ENCODE measurements around the gene AFAP1L2. TPM values are rescaled to one million over a fixed set of nuclear protein-coding genes. Genes with fewer than 3 reads are reported as not detected.

The AFAP1L2 gene
- total and polyA plus RNA-seq, 7 experiments from 2014 or later = 0.56 to 3.0 (median 1.5) TPM

- no peak for ATAC-seq
- H3K9me3 ChIP-seq (ENCODE audit: control insufficient read depth in 2 of 3, low read length in 3 of 3) = peaks cover 0 to 10% (median 0%) of the 10 kb centered on the region in 3 experiments
- DNase-seq = no peak
- Mint-ChIP-seq H3K4me1 (peaks cover 9 to 12% (median 10%) of the 10 kb centered on the region in 7 donors), H3K27ac (no peak overlapping the region), H3K9me3 (peaks cover 0 to 17% (median 9%) of the 10 kb centered on the region in 11 donors), H3K4me3 (no peak overlapping the region), H3K27me3 (no peaks in the 10 kb centered on the region), H3K36me3 (peaks cover 13 to 47% (median 26%) of the 10 kb centered on the region in 5 donors)
- H3K27me3 ChIP-seq (ENCODE audit: control insufficient read depth in 2 of 2, insufficient read depth in 2 of 2, low read length in 2 of 2) = no peaks in the 10 kb centered on the region
- intact Hi-C loops (cut with micrococcal nuclease) = loop anchor here (5.0 kb wide), 4 partner anchors 137 to 577 kb away; no protein-coding TSS in a partner anchor
- ChIA-PET POLR2A (no interaction called here), CTCF (no interaction called here)
- H3K4me3 ChIP-seq (ENCODE audit: low read length) = no peak overlapping the region
- H3K27ac ChIP-seq (ENCODE audit: low read depth, low read length) = no peak overlapping the region
- H3K4me1 ChIP-seq (ENCODE audit: control insufficient read depth in 2 of 2, insufficient read depth in 2 of 2, low read length in 2 of 2) = peaks cover 4 to 5% of the 10 kb centered on the region in 2 donors
- peaks cover 0 to 21% (median 0%) of the 10 kb centered on the region in 3 experiments for H3K36me3 ChIP-seq (ENCODE audit: control insufficient read depth in 2 of 3, insufficient read depth in 3 of 3, low read length in 3 of 3)
Measured at GRCh38 chr10:114300036-114300645, 104.2 kb downstream of the AFAP1L2 start.

GRCh38 chr10:114297136-114297705, 107.1 kb downstream of the AFAP1L2 start:
- Histone ChIP-seq H3K9me3 (ENCODE audit: control insufficient read depth in 2 of 3, low read length in 3 of 3) (peaks cover 0 to 10% (median 0%) of the 10 kb centered on the region in 3 experiments), H3K36me3 (ENCODE audit: control insufficient read depth in 2 of 3, insufficient read depth in 3 of 3, low read length in 3 of 3) (peaks cover 0 to 21% (median 0%) of the 10 kb centered on the region in 3 experiments), H3K4me1 (ENCODE audit: control insufficient read depth in 2 of 2, insufficient read depth in 2 of 2, low read length in 2 of 2) (no peaks in the 10 kb centered on the region), H3K27me3 (ENCODE audit: control insufficient read depth in 2 of 2, insufficient read depth in 2 of 2, low read length in 2 of 2) (no peaks in the 10 kb centered on the region), H3K27ac (ENCODE audit: low read depth, low read length) (no peak overlapping the region), H3K4me3 (ENCODE audit: low read length) (no peak overlapping the region)
- ChIA-PET CTCF (no interaction called here), POLR2A (no interaction called here)
- DNase-seq = no peak
- Mint-ChIP-seq H3K27me3 (no peaks in the 10 kb centered on the region), H3K9me3 (peaks cover 0 to 25% (median 14%) of the 10 kb centered on the region in 11 donors), H3K4me1 (no peaks in the 10 kb centered on the region), H3K36me3 (peaks cover 13 to 56% (median 34%) of the 10 kb centered on the region in 5 donors), H3K4me3 (no peak overlapping the region), H3K27ac (no peak overlapping the region)
- intact Hi-C loops (cut with micrococcal nuclease) = no loop called here
- ATAC-seq = no peak

DNA sequence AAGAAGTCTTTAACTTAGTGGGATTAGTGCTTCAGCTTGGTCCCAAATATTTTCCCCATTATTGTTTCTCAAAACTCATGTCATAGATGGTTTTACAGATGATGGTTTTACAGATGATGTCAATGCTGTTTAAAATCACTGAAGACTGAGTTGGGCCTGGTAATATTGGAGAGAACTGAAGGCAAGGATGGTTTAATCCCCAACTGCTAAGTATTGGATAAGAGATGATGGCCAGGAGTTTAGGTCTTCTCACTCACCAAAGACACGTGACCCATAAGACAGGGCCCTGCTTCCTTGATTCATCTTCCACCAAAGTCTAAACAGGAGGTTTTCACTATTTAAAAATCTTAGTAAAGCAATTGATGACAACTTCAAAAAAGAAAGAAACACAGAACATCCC, 108.9 kb downstream of the AFAP1L2 start:
- ChIA-PET CTCF (no interaction called here), POLR2A (no interaction called here)
- ATAC-seq (no peak), DNase-seq (no peak)
- no peaks in the 10 kb centered on the region for H3K4me1 Mint-ChIP-seq
- Histone ChIP-seq H3K36me3 (ENCODE audit: control insufficient read depth in 2 of 3, insufficient read depth in 3 of 3, low read length in 3 of 3) (peaks cover 0 to 21% (median 0%) of the 10 kb centered on the region in 3 experiments), H3K4me3 (ENCODE audit: low read length) (no peak overlapping the region), H3K4me1 (ENCODE audit: control insufficient read depth in 2 of 2, insufficient read depth in 2 of 2, low read length in 2 of 2) (no peaks in the 10 kb centered on the region), H3K27ac (ENCODE audit: low read depth, low read length) (no peak overlapping the region), H3K27me3 (ENCODE audit: control insufficient read depth in 2 of 2, insufficient read depth in 2 of 2, low read length in 2 of 2) (no peaks in the 10 kb centered on the region), H3K9me3 (ENCODE audit: control insufficient read depth in 2 of 3, low read length in 3 of 3) (peaks cover 0 to 10% (median 0%) of the 10 kb centered on the region in 3 experiments)
- no peak overlapping the region for H3K4me3 Mint-ChIP-seq
- peaks cover 0 to 25% (median 14%) of the 10 kb centered on the region in 11 donors for H3K9me3 Mint-ChIP-seq
- peaks cover 13 to 56% (median 34%) of the 10 kb centered on the region in 5 donors for H3K36me3 Mint-ChIP-seq
- intact Hi-C loops (cut with micrococcal nuclease) = no loop called here
- no peaks in the 10 kb centered on the region for H3K27me3 Mint-ChIP-seq
- H3K27ac Mint-ChIP-seq = no peak overlapping the region

DNA sequence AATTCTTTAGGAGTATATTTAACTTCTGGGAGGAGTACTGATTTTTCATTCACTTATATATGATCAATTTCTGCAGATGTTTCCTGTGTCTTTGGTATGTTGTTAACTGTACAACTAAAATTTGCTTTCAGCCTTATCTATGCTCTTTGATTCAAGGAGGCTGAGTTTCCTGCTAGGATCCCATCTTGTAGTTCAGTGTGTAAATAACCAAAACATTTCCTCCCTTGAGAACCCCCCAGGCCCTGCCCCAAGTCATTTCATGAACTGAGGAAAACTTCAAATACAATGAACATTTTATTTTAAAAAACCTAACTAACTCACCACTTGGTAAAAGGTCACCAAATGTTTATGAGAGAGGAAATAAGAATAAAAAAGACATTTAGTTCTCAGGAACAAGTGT, 109.8 kb downstream of the AFAP1L2 start:
- Mint-ChIP-seq H3K9me3 (peaks cover 0 to 25% (median 14%) of the 10 kb centered on the region in 11 donors), H3K27ac (no peak overlapping the region), H3K4me1 (no peaks in the 10 kb centered on the region), H3K4me3 (no peak overlapping the region), H3K36me3 (peaks cover 13 to 47% (median 34%) of the 10 kb centered on the region in 5 donors), H3K27me3 (no peaks in the 10 kb centered on the region)
- H3K27ac ChIP-seq (ENCODE audit: low read depth, low read length) = no peak overlapping the region
- ChIA-PET CTCF (no interaction called here), POLR2A (no interaction called here)
- H3K27me3 ChIP-seq (ENCODE audit: control insufficient read depth in 2 of 2, insufficient read depth in 2 of 2, low read length in 2 of 2) = no peaks in the 10 kb centered on the region
- no peaks in the 10 kb centered on the region for H3K4me1 ChIP-seq (ENCODE audit: control insufficient read depth in 2 of 2, insufficient read depth in 2 of 2, low read length in 2 of 2)
- no peak overlapping the region for H3K4me3 ChIP-seq (ENCODE audit: low read length)
- H3K9me3 ChIP-seq (ENCODE audit: control insufficient read depth in 2 of 3, low read length in 3 of 3) = peaks cover 0 to 10% (median 0%) of the 10 kb centered on the region in 3 experiments
- no peak for DNase-seq
- H3K36me3 ChIP-seq (ENCODE audit: control insufficient read depth in 2 of 3, insufficient read depth in 3 of 3, low read length in 3 of 3) = peaks cover 0 to 21% (median 0%) of the 10 kb centered on the region in 3 experiments
- no peak for ATAC-seq
- intact Hi-C loops (cut with micrococcal nuclease) = no loop called here

- Mint-ChIP-seq H3K27ac (no peak overlapping the region), H3K4me3 (no peak overlapping the region), H3K4me1 (peaks cover 0 to 2% (median 0%) of the 10 kb centered on the region in 7 donors), H3K27me3 (no peaks in the 10 kb centered on the region), H3K9me3 (peaks cover 0 to 25% (median 14%) of the 10 kb centered on the region in 11 donors), H3K36me3 (peaks cover 13 to 36% (median 30%) of the 10 kb centered on the region in 5 donors)
- POLR2A ChIA-PET = no interaction called here
- ATAC-seq (no peak), DNase-seq (no peak)
- Histone ChIP-seq H3K36me3 (ENCODE audit: control insufficient read depth in 2 of 3, insufficient read depth in 3 of 3, low read length in 3 of 3) (peaks cover 0 to 21% (median 0%) of the 10 kb centered on the region in 3 experiments), H3K4me3 (ENCODE audit: low read length) (no peak overlapping the region), H3K9me3 (ENCODE audit: control insufficient read depth in 2 of 3, low read length in 3 of 3) (peaks cover 0 to 10% (median 0%) of the 10 kb centered on the region in 3 experiments), H3K27ac (ENCODE audit: low read depth, low read length) (no peak overlapping the region), H3K27me3 (ENCODE audit: control insufficient read depth in 2 of 2, insufficient read depth in 2 of 2, low read length in 2 of 2) (no peaks in the 10 kb centered on the region), H3K4me1 (ENCODE audit: control insufficient read depth in 2 of 2, insufficient read depth in 2 of 2, low read length in 2 of 2) (no peaks in the 10 kb centered on the region)
- CTCF ChIA-PET = no interaction called here
- intact Hi-C loops (cut with micrococcal nuclease) = no loop called here
Measured at GRCh38 chr10:114293075-114293474, 111.2 kb downstream of the AFAP1L2 start.

DNA sequence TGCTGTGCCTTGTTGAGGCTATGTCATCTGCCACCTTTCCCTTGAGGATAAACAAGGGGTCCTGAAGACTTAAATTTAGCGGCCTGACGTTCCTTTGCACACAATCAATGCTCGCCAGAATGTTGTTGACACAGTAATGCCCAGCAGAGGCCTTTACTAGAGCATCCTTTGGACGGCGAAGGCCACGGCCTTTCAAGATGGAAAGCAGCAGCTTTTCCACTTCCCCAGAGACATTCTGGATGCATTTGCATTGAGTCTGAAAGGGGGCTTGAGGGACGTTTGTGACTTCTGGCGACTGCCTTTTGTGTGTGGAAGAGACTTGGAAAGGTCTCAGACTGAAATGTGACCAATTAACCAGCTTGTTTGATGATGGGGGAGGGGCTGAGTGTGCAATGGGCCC, 112.8 kb downstream of the AFAP1L2 start:
- H3K27me3 Mint-ChIP-seq = no peaks in the 10 kb centered on the region
- Histone ChIP-seq H3K27ac (ENCODE audit: low read depth, low read length) (no peak overlapping the region), H3K27me3 (ENCODE audit: control insufficient read depth in 2 of 2, insufficient read depth in 2 of 2, low read length in 2 of 2) (no peaks in the 10 kb centered on the region), H3K36me3 (ENCODE audit: control insufficient read depth in 2 of 3, insufficient read depth in 3 of 3, low read length in 3 of 3) (peaks cover 0 to 11% (median 0%) of the 10 kb centered on the region in 3 experiments), H3K4me3 (ENCODE audit: low read length) (no peak overlapping the region), H3K9me3 (ENCODE audit: control insufficient read depth in 2 of 3, low read length in 3 of 3) (peaks cover 0 to 8% (median 0%) of the 10 kb centered on the region in 3 experiments), H3K4me1 (ENCODE audit: control insufficient read depth in 2 of 2, insufficient read depth in 2 of 2, low read length in 2 of 2) (no peaks in the 10 kb centered on the region)
- peaks cover 0 to 22% (median 14%) of the 10 kb centered on the region in 11 donors for H3K9me3 Mint-ChIP-seq
- peaks cover 0 to 2% (median 0%) of the 10 kb centered on the region in 7 donors for H3K4me1 Mint-ChIP-seq
- no peak for DNase-seq
- peaks cover 12 to 22% (median 22%) of the 10 kb centered on the region in 5 donors for H3K36me3 Mint-ChIP-seq
- H3K4me3 Mint-ChIP-seq = no peak overlapping the region
- ATAC-seq = no peak
- no peak overlapping the region for H3K27ac Mint-ChIP-seq
- intact Hi-C loops (cut with micrococcal nuclease) = no loop called here
- POLR2A ChIA-PET = no interaction called here
- CTCF ChIA-PET = no interaction called here
